HEK293 (cell line): ENCODE results near the gene IL4I1.

Experiments used
- CTCF ChIA-PET: fragments of 350-600 bp; formaldehyde crosslinking; extraction: SDS; loops from one replicate; lab custom pipeline; 2021; ENCODE audit warnings: antibody characterized with exemption; lab: Yijun Ruan, JAX
- POLR2A ChIA-PET: fragments of 300-600 bp; formaldehyde crosslinking; extraction: SDS; loops from one replicate; lab custom pipeline; 2020; ENCODE audit warnings: antibody characterized with exemption, inconsistent platforms; lab: Yijun Ruan, JAX
- H3K27ac ChIP-seq: fragments of 200-500 bp; sonication (Bioruptor generic); 2 replicates; pipeline ENCODE4 v1.5.1; 2014; ENCODE audit warnings: low read depth, low read length, control low read depth, inconsistent platforms; ENCODE audit errors: extremely low read depth
- H3K36me3 ChIP-seq, 2 experiments: fragments of 200-500 bp in 1 of 2; sonication (Bioruptor generic) in 1 of 2; 1 replicate in 1 of 2; 2 replicates in 1 of 2; pipeline ENCODE4 v1.5.1; 2014 to 2017; ENCODE audit warnings: inconsistent platforms in 2 of 2, low read length in 2 of 2; ENCODE audit not compliant: control insufficient read depth in 2 of 2, insufficient read depth in 1 of 2
- H3K4me1 ChIP-seq: fragments of 200-500 bp; sonication (Bioruptor generic); 2 replicates; pipeline ENCODE4 v1.5.1; 2014; ENCODE audit warnings: mild to moderate bottlenecking, low read length, inconsistent platforms; ENCODE audit not compliant: control insufficient read depth, insufficient read depth
- H3K4me3 ChIP-seq: 2 replicates; pipeline ENCODE4 v1.5.1; 2011; ENCODE audit warnings: low read depth, mild to moderate bottlenecking, control low read depth, low read length, moderate library complexity
- H3K9me3 ChIP-seq: fragments of 200-500 bp; sonication (Bioruptor generic); 2 replicates; pipeline ENCODE4 v1.5.1; 2014; ENCODE audit warnings: low read depth, low read length, inconsistent platforms; ENCODE audit not compliant: control insufficient read depth, insufficient read depth
- GLIS2 ChIP-seq: fragments of 450-650 bp; formaldehyde crosslinking; IDR thresholded peaks from 2 replicates; pipeline ENCODE4 v1.5.1; 2016; ENCODE audit warnings: missing biosample characterization, missing genetic modification characterization
- HOXC10 ChIP-seq: sonication (generic); formaldehyde crosslinking; IDR thresholded peaks from 2 replicates; pipeline ENCODE4 v1.8.1; 2023; ENCODE audit warnings: mild to moderate bottlenecking, missing genetic modification reagents
- HOXD13 ChIP-seq: sonication (generic); formaldehyde crosslinking; IDR thresholded peaks from 2 replicates; pipeline ENCODE4 v1.8.0; 2022; ENCODE audit warnings: missing genetic modification reagents, borderline replicate concordance
- KLF10 ChIP-seq: fragments of 450-650 bp; IDR thresholded peaks from 2 replicates; pipeline ENCODE4 v1.5.1; 2018; ENCODE audit warnings: missing biosample characterization, mild to moderate bottlenecking, missing genetic modification characterization
- KLF9 ChIP-seq: fragments of 450-650 bp; formaldehyde crosslinking; IDR thresholded peaks from 2 replicates; pipeline ENCODE4 v1.5.1; 2016; ENCODE audit warnings: missing biosample characterization, missing genetic modification characterization, low read depth
- TRIM28 ChIP-seq: IDR thresholded peaks from 2 replicates; pipeline ENCODE4 v1.6.1; 2011; ENCODE audit warnings: low read length, control low read depth, borderline replicate concordance
- WT1 ChIP-seq: fragments of 450-650 bp; formaldehyde crosslinking; IDR thresholded peaks from 2 replicates; pipeline ENCODE4 v1.5.1; 2016; ENCODE audit warnings: missing biosample characterization, missing genetic modification characterization
- YY1 ChIP-seq: fragments of 450-650 bp; formaldehyde crosslinking; IDR thresholded peaks from 2 replicates; pipeline ENCODE4 v1.5.1; 2018; ENCODE audit warnings: missing biosample characterization, missing genetic modification characterization
- ZBTB21 ChIP-seq: fragments of 450-650 bp; formaldehyde crosslinking; IDR thresholded peaks from 2 replicates; pipeline ENCODE4 v1.5.1; 2017; ENCODE audit warnings: missing biosample characterization, missing genetic modification characterization
- ZNF2 ChIP-seq: fragments of 450-650 bp; formaldehyde crosslinking; IDR thresholded peaks from 2 replicates; pipeline ENCODE4 v1.5.1; 2016; ENCODE audit warnings: missing biosample characterization, missing genetic modification characterization
- ZNF211 ChIP-seq: fragments of 450-650 bp; formaldehyde crosslinking; IDR thresholded peaks from 2 replicates; pipeline ENCODE4 v1.5.1; 2016; ENCODE audit warnings: low read depth, missing biosample characterization, missing genetic modification characterization
- ZNF221 ChIP-seq: fragments of 450-650 bp; formaldehyde crosslinking; IDR thresholded peaks from 2 replicates; pipeline ENCODE4 v1.5.1; 2017; ENCODE audit warnings: missing biosample characterization, missing genetic modification characterization, borderline replicate concordance
- ZNF302 ChIP-seq: fragments of 450-650 bp; formaldehyde crosslinking; IDR thresholded peaks from 2 replicates; pipeline ENCODE4 v1.5.1; 2016; ENCODE audit warnings: missing biosample characterization, missing genetic modification characterization, low read depth
- ZNF354C ChIP-seq: fragments of 450-650 bp; formaldehyde crosslinking; IDR thresholded peaks from 2 replicates; pipeline ENCODE4 v1.5.1; 2016; ENCODE audit warnings: missing biosample characterization, missing genetic modification characterization, low read depth, borderline replicate concordance
- ZNF37A ChIP-seq: fragments of 450-650 bp; IDR thresholded peaks from 2 replicates; pipeline ENCODE4 v1.5.1; 2018; ENCODE audit warnings: missing biosample characterization, missing genetic modification characterization
- ZNF510 ChIP-seq: fragments of 450-650 bp; formaldehyde crosslinking; IDR thresholded peaks from 2 replicates; pipeline ENCODE4 v1.5.1; 2018; ENCODE audit warnings: mild to moderate bottlenecking, missing genetic modification characterization, missing biosample characterization; ENCODE audit not compliant: insufficient replicate concordance
- ZNF514 ChIP-seq: fragments of 450-650 bp; formaldehyde crosslinking; IDR thresholded peaks from 2 replicates; pipeline ENCODE4 v1.5.1; 2016; ENCODE audit warnings: missing biosample characterization, missing genetic modification characterization
- ZNF555 ChIP-seq: fragments of 450-650 bp; formaldehyde crosslinking; conservative IDR thresholded peaks from 2 replicates; pipeline ENCODE4 v1.5.1; 2017; ENCODE audit warnings: missing biosample characterization, mild to moderate bottlenecking, missing genetic modification characterization, inconsistent platforms
- ZNF660 ChIP-seq: fragments of 450-650 bp; IDR thresholded peaks from 2 replicates; pipeline ENCODE4 v1.5.1; 2018; ENCODE audit warnings: missing biosample characterization, mild to moderate bottlenecking, missing genetic modification characterization
- ZNF747 ChIP-seq: fragments of 450-650 bp; formaldehyde crosslinking; IDR thresholded peaks from 2 replicates; pipeline ENCODE4 v1.5.1; 2016; ENCODE audit warnings: missing biosample characterization, missing genetic modification characterization
- ZNF791 ChIP-seq: fragments of 450-650 bp; formaldehyde crosslinking; IDR thresholded peaks from 2 replicates; pipeline ENCODE4 v1.5.1; 2016; ENCODE audit warnings: missing biosample characterization, missing genetic modification characterization
- ZNF830 ChIP-seq: fragments of 450-650 bp; IDR thresholded peaks from 2 replicates; pipeline ENCODE4 v1.5.0; 2018; ENCODE audit warnings: missing biosample characterization, missing genetic modification characterization, low read depth, mild to moderate bottlenecking, moderate library complexity
- ZSCAN16 ChIP-seq: fragments of 450-650 bp; formaldehyde crosslinking; IDR thresholded peaks from 2 replicates; pipeline ENCODE4 v1.5.1; 2016; ENCODE audit warnings: missing biosample characterization, missing genetic modification characterization
- ZSCAN30 ChIP-seq: fragments of 450-650 bp; IDR thresholded peaks from 2 replicates; pipeline ENCODE4 v1.5.1; 2018; ENCODE audit warnings: missing biosample characterization, mild to moderate bottlenecking, missing genetic modification characterization, moderate library complexity
- TF ChIP-seq, protein P1 (sequence below): fragments of 450-650 bp; formaldehyde crosslinking; IDR thresholded peaks from 2 replicates; pipeline ENCODE4 v1.5.1; 2016; ENCODE audit warnings: missing biosample characterization, missing genetic modification characterization
- TF ChIP-seq, protein P2 (sequence below): fragments of 450-650 bp; formaldehyde crosslinking; IDR thresholded peaks from 2 replicates; pipeline ENCODE4 v1.5.1; 2016; ENCODE audit warnings: missing biosample characterization, missing genetic modification characterization
- TF ChIP-seq, protein P3 (sequence below): fragments of 450-650 bp; formaldehyde crosslinking; IDR thresholded peaks from 2 replicates; pipeline ENCODE4 v1.5.1; 2016; ENCODE audit warnings: missing biosample characterization, missing genetic modification characterization

The IL4I1 gene

DNA sequence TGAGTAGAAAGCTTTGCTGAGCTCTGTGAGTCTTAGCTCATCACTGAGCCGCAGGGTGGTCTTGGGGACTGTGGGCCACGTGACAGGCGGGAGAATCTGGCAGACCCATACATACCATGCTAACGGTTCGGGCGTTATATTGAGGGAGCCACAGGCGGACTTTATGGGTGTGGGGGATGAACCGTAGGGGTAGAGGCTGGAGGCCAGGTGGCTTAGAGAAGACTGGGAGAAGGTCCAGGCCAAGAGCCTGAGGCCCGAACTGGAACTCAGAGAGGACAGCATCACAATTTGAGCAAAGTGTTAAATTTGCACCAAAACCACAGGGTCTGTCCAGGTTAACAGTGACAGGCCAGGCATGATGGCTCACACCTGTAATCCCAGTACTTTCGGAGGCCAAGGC is 17.0 kb upstream of the IL4I1 start:
- Histone ChIP-seq H3K36me3 (peaks cover 61 to 86% of the 10 kb centered on the region in 2 experiments), H3K27ac (0 out of 2 replicates have a peak overlapping the region, but pooled peaks have one; percentile 27), H3K4me1 (no peaks in the 10 kb centered on the region), H3K9me3 (no peaks in the 10 kb centered on the region), H3K4me3 (no peak overlapping the region)
- ChIA-PET CTCF (interaction anchor here (0.7 to 1.3 kb wide), 4 partner anchors 15 to 345 kb away, joined by 3 read pairs; partner anchors contain the start of genes ATF5 and NUP62), POLR2A (interaction anchor here (0.9 to 2.0 kb wide), 3 partner anchors 8 to 37 kb away, joined by 3 to 6 read pairs (median 5); partner anchors contain the start of genes AKT1S1, ATF5, NUP62 and TBC1D17)
- TF ChIP-seq TRIM28 (no peak), KLF9 (tag by site-specific recombination) (no peak), KLF10 (tag by site-specific recombination) (no peak), HOXD13 (CRISPR knock-in tag) (no peak), ZSCAN30 (tag by site-specific recombination) (no peak), ZNF791 (no peak), ZNF37A (tag by site-specific recombination) (no peak), ZNF660 (tag by site-specific recombination) (no peak), ZNF2 (no peak)
- TF ChIP-seq, protein P1, sequence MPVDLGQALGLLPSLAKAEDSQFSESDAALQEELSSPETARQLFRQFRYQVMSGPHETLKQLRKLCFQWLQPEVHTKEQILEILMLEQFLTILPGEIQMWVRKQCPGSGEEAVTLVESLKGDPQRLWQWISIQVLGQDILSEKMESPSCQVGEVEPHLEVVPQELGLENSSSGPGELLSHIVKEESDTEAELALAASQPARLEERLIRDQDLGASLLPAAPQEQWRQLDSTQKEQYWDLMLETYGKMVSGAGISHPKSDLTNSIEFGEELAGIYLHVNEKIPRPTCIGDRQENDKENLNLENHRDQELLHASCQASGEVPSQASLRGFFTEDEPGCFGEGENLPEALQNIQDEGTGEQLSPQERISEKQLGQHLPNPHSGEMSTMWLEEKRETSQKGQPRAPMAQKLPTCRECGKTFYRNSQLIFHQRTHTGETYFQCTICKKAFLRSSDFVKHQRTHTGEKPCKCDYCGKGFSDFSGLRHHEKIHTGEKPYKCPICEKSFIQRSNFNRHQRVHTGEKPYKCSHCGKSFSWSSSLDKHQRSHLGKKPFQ (tag by site-specific recombination): no peak

DNA sequence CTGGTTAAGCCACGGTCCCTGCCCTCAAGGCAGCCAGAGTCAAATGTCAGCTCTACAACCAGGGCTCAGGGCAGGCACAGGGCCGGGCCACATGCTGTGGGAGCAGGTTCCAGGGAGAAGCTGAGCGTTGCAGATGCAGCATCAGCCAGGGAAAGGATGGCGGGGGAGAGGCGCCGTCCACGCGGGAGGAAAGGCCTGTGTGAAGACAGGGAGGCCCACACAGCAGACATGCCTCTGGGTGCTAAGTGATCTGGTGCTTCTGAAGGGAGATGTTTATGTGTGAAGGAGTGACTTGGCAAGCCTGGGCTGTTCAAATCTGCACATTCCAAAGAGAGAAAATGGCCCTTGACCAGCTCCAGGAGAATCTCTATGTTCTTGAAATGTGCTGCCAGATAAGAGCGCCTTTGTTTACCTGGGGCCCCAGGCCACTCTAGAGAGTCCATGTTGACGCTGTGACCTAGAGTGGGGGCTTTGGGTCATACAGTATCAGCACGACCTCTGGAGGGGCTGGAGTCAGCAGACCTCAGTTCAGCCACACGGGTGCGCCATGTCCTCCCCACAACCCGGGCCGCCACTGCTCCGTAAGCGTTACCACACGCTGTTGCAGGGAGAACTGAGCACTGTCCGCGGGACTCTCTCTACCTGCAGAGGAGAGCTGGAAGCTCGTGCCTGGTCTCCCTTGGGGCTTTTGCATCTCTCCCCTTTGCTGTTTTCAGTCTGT is 16.4 kb upstream of the IL4I1 start:
- 0 out of 2 replicates have a peak overlapping the region, but pooled peaks have one; percentile 27 for H3K27ac ChIP-seq
- H3K4me1 ChIP-seq: no peaks in the 10 kb centered on the region
- H3K4me3 ChIP-seq: no peak overlapping the region
- H3K36me3 ChIP-seq: peaks cover 59 to 87% of the 10 kb centered on the region in 2 experiments
- ChIA-PET CTCF (interaction anchor here (0.6 to 1.3 kb wide), 3 partner anchors 16 to 70 kb away, joined by 3 read pairs; partner anchors contain the start of genes ATF5 and NUP62), POLR2A (interaction anchor here (0.9 to 2.0 kb wide), 3 partner anchors 9 to 36 kb away, joined by 3 to 6 read pairs (median 5); partner anchors contain the start of genes AKT1S1, ATF5, NUP62 and TBC1D17)
- no peaks in the 10 kb centered on the region for H3K9me3 ChIP-seq
- TF ChIP-seq ZNF555 (tag by site-specific recombination) (no peak), HOXC10 (CRISPR knock-in tag) (no peak), ZNF37A (tag by site-specific recombination) (no peak), ZNF354C (tag by site-specific recombination) (no peak), YY1 (tag by site-specific recombination) (no peak), ZNF221 (tag by site-specific recombination) (no peak), ZNF510 (tag by site-specific recombination) (no peak), ZNF302 (tag by site-specific recombination) (no peak), ZNF514 (no peak), ZNF211 (tag by site-specific recombination) (no peak), ZNF830 (tag by site-specific recombination) (no peak), WT1 (tag by site-specific recombination) (no peak), ZSCAN16 (no peak), ZBTB21 (tag by site-specific recombination) (no peak), ZNF747 (no peak), GLIS2 (tag by site-specific recombination) (no peak)
- TF ChIP-seq, protein P2, sequence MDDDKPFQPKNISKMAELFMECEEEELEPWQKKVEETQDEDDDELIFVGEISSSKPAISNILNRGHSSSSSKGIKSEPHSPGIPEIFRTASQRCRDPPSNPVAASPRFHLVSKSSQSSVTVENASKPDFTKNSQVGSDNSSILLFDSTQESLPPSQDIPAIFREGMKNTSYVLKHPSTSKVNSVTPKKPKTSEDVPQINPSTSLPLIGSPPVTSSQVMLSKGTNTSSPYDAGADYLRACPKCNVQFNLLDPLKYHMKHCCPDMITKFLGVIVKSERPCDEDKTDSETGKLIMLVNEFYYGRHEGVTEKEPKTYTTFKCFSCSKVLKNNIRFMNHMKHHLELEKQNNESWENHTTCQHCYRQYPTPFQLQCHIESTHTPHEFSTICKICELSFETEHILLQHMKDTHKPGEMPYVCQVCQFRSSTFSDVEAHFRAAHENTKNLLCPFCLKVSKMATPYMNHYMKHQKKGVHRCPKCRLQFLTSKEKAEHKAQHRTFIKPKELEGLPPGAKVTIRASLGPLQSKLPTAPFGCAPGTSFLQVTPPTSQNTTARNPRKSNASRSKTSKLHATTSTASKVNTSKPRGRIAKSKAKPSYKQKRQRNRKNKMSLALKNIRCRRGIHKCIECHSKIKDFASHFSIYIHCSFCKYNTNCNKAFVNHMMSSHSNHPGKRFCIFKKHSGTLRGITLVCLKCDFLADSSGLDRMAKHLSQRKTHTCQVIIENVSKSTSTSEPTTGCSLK (tag by site-specific recombination): no peak
- TF ChIP-seq, protein P3, sequence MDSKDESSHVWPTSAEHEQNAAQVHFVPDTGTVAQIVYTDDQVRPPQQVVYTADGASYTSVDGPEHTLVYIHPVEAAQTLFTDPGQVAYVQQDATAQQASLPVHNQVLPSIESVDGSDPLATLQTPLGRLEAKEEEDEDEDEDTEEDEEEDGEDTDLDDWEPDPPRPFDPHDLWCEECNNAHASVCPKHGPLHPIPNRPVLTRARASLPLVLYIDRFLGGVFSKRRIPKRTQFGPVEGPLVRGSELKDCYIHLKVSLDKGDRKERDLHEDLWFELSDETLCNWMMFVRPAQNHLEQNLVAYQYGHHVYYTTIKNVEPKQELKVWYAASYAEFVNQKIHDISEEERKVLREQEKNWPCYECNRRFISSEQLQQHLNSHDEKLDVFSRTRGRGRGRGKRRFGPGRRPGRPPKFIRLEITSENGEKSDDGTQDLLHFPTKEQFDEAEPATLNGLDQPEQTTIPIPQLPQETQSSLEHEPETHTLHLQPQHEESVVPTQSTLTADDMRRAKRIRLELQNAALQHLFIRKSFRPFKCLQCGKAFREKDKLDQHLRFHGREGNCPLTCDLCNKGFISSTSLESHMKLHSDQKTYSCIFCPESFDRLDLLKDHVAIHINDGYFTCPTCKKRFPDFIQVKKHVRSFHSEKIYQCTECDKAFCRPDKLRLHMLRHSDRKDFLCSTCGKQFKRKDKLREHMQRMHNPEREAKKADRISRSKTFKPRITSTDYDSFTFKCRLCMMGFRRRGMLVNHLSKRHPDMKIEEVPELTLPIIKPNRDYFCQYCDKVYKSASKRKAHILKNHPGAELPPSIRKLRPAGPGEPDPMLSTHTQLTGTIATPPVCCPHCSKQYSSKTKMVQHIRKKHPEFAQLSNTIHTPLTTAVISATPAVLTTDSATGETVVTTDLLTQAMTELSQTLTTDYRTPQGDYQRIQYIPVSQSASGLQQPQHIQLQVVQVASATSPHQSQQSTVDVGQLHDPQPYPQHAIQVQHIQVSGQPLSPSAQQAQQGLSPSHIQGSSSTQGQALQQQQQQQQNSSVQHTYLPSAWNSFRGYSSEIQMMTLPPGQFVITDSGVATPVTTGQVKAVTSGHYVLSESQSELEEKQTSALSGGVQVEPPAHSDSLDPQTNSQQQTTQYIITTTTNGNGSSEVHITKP (tag by site-specific recombination): no peak
